ENCODE measurements around the gene ROR2. TPM values are rescaled to one million over a fixed set of nuclear protein-coding genes. Genes with fewer than 3 reads are reported as not detected.

The ROR2 gene
- total and polyA plus RNA-seq, 2 of the 13 experiments (the other 11 are each of a cell fraction or from before 2014, with no cell fraction given): not detected

- H3K4me1 ChIP-seq (ENCODE audit: insufficient read depth, low read length): no peaks in the 10 kb centered on the region
Measured at GRCh38 chr9:91642771-91643170, 307.3 kb downstream of the ROR2 start.

GRCh38 chr9:91640428-91640827 lies 309.6 kb downstream of the ROR2 start:
- WGBS (ENCODE audit: low lambda C conversion rate): 4% methylated on average over 2 of the region's 2 CpGs
- ATAC-seq (no peak), FAIRE-seq (no peak), DNase-seq (ENCODE audit: low spot score) (no peak)
- intact Hi-C loops (cut with micrococcal nuclease; ENCODE audit: unreplicated experiment) (no loop called here), in situ Hi-C loops (cut with HindIII; ENCODE audit: extremely low pct_ligation_motif_present, low pct_unique_long_range_greater_than_20kb) (no loop called here)
- Histone ChIP-seq H3K36me3 (replicated peaks in 1 of 2; ENCODE audit: control insufficient read depth in 1 of 2, insufficient read depth in 2 of 2, low read length in 2 of 2) (no peaks in the 10 kb centered on the region), H3K27ac (ENCODE audit: extremely low read length, insufficient read depth, low read length) (no peak overlapping the region), H3K4me2 (ENCODE audit: low read depth, low read length) (no peak overlapping the region), H3K27me3 (ENCODE audit: control insufficient read depth in 1 of 2, insufficient read depth in 2 of 2, low read length in 2 of 2) (peaks cover 0 to 3% of the 10 kb centered on the region in 2 experiments; a peak in 1 of 5 replicates), H3K9ac (ENCODE audit: insufficient read depth, low read depth, low read length) (no peak overlapping the region), H3K9me3 (ENCODE audit: low read length) (no peaks in the 10 kb centered on the region), H2AFZ (ENCODE audit: low read length) (no peak overlapping the region), H4K20me1 (ENCODE audit: insufficient read depth, low read length) (no peaks in the 10 kb centered on the region), H3K4me1 (ENCODE audit: insufficient read depth, low read length) (no peaks in the 10 kb centered on the region), H3K4me3 (replicated peaks in 1 of 3; ENCODE audit: insufficient read depth in 1 of 3, low read depth in 2 of 3, low read length in 3 of 3) (no peak overlapping the region), H3K79me2 (ENCODE audit: insufficient read depth, low read length) (no peaks in the 10 kb centered on the region)
- ChIA-PET POLR2A (no interaction called here), CTCF (ENCODE audit: low intra/inter-chr PET ratio, low total read pairs) (no interaction called here)
- no TSS peak for BruUV-seq (replicated peaks)
- peak; percentile 86 for TF ChIP-seq RAD51 (IDR thresholded peaks at IDR 0.05; ENCODE audit: borderline replicate concordance)
- no peak for TF ChIP-seq ARID5B (CRISPR knock-in tag; IDR thresholded peaks at IDR 0.05)
- TF ChIP-seq MAFG (CRISPR knock-in tag; IDR thresholded peaks at IDR 0.05): no peak
- TF ChIP-seq, protein P1, sequence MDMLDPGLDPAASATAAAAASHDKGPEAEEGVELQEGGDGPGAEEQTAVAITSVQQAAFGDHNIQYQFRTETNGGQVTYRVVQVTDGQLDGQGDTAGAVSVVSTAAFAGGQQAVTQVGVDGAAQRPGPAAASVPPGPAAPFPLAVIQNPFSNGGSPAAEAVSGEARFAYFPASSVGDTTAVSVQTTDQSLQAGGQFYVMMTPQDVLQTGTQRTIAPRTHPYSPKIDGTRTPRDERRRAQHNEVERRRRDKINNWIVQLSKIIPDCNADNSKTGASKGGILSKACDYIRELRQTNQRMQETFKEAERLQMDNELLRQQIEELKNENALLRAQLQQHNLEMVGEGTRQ (IDR thresholded peaks at IDR 0.05; ENCODE audit: low read depth, low read length): peak; percentile 69
- TF ChIP-seq, protein P1 (CRISPR knock-in tag; IDR thresholded peaks at IDR 0.05; ENCODE audit: borderline replicate concordance): no peak
- TF ChIP-seq SAFB2 (CRISPR knock-in tag; IDR thresholded peaks at IDR 0.05; ENCODE audit: borderline replicate concordance, low read depth): no peak

More at GRCh38 chr9:91642771-91643170, 307.3 kb downstream of the ROR2 start:
- DNase-seq (ENCODE audit: low spot score) (no peak), FAIRE-seq (no peak), ATAC-seq (no peak)
- ChIA-PET POLR2A (no interaction called here), CTCF (ENCODE audit: low intra/inter-chr PET ratio, low total read pairs) (no interaction called here)
- H3K9me3 ChIP-seq (ENCODE audit: low read length): no peaks in the 10 kb centered on the region
- intact Hi-C loops (cut with micrococcal nuclease; ENCODE audit: unreplicated experiment) (no loop called here), in situ Hi-C loops (cut with HindIII; ENCODE audit: extremely low pct_ligation_motif_present, low pct_unique_long_range_greater_than_20kb) (no loop called here)
- no peak overlapping the region for H2AFZ ChIP-seq (ENCODE audit: low read length)
- TF ChIP-seq PHF8 (CRISPR knock-in tag; IDR thresholded peaks at IDR 0.05) (no peak), XBP1 (CRISPR knock-in tag; IDR thresholded peaks at IDR 0.05) (no peak), ZNF567 (CRISPR knock-in tag; IDR thresholded peaks at IDR 0.05; ENCODE audit: borderline replicate concordance) (no peak), KMT2A (CRISPR knock-in tag; IDR thresholded peaks at IDR 0.05) (no peak), ZNF180 (CRISPR knock-in tag; IDR thresholded peaks at IDR 0.05; ENCODE audit: borderline replicate concordance, low read depth) (no peak), NCOA1 (CRISPR knock-in tag; IDR thresholded peaks at IDR 0.05) (no peak)
- TF ChIP-seq, protein P2, sequence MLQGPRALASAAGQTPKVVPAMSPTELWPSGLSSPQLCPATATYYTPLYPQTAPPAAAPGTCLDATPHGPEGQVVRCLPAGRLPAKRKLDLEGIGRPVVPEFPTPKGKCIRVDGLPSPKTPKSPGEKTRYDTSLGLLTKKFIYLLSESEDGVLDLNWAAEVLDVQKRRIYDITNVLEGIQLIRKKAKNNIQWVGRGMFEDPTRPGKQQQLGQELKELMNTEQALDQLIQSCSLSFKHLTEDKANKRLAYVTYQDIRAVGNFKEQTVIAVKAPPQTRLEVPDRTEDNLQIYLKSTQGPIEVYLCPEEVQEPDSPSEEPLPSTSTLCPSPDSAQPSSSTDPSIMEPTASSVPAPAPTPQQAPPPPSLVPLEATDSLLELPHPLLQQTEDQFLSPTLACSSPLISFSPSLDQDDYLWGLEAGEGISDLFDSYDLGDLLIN (CRISPR knock-in tag; IDR thresholded peaks at IDR 0.05; ENCODE audit: borderline replicate concordance): no peak
- no peaks in the 10 kb centered on the region for H3K79me2 ChIP-seq (ENCODE audit: insufficient read depth, low read length)
- no peak overlapping the region for H3K4me2 ChIP-seq (ENCODE audit: low read depth, low read length)
- H4K20me1 ChIP-seq (ENCODE audit: insufficient read depth, low read length): no peaks in the 10 kb centered on the region
- no peak overlapping the region for H3K4me3 ChIP-seq (replicated peaks in 1 of 3; ENCODE audit: insufficient read depth in 1 of 3, low read depth in 2 of 3, low read length in 3 of 3)
- H3K9ac ChIP-seq (ENCODE audit: insufficient read depth, low read depth, low read length): no peak overlapping the region
- 9% methylated on average over 5 of the region's 5 CpGs for WGBS (ENCODE audit: low lambda C conversion rate)
- no peak overlapping the region for H3K27ac ChIP-seq (ENCODE audit: extremely low read length, insufficient read depth, low read length)
- no peaks in the 10 kb centered on the region for H3K36me3 ChIP-seq (replicated peaks in 1 of 2; ENCODE audit: control insufficient read depth in 1 of 2, insufficient read depth in 2 of 2, low read length in 2 of 2)
- H3K27me3 ChIP-seq (ENCODE audit: control insufficient read depth in 1 of 2, insufficient read depth in 2 of 2, low read length in 2 of 2): peaks cover 0 to 3% of the 10 kb centered on the region in 2 experiments; a peak in 2 of 5 replicates
- no TSS peak for BruUV-seq (replicated peaks)
